ENCODE measurements around the gene MTCL1.

DNA sequence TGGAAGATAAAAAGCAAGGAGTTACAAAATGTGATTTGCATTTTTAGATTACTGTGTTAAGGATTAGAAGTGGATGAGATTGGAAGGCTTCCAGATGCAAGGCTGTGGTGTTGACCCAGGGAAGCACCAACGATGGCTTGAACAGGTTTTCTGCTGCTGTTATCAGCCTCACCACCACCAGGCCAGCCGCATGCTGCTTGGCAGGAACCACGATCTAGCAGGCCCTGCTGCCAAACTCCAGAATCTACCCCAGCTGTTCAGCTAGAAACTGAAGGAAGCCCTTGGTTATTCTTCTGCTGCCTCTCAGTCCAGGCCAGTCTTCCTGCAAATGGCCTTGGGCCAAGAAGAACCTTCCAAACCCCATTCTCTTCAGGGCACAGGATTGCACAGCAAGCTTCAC, 133.9 kb downstream of the MTCL1 start:
- TF ChIP-seq FOXM1 (IDR thresholded peaks at IDR 0.05; ENCODE audit: borderline replicate concordance) (no peak), BHLHE40 (IDR thresholded peaks at IDR 0.05; ENCODE audit: borderline replicate concordance) (no peak), TARDBP (IDR thresholded peaks at IDR 0.05) (no peak), PKNOX1 (IDR thresholded peaks at IDR 0.05) (no peak), LEF1 (IDR thresholded peaks at IDR 0.05; ENCODE audit: borderline replicate concordance) (no peak), SP1 (IDR thresholded peaks at IDR 0.05) (no peak)
